ENCODE results near the gene LBP.

- TF ChIP-seq PBX3 (IDR thresholded peaks at IDR 0.05; ENCODE audit: insufficient replicate concordance, low read depth, low read length) (no peak), POLR2AphosphoS5 (IDR thresholded peaks at IDR 0.05; ENCODE audit: low read length) (no peak), CTCF (IDR thresholded peaks at IDR 0.05 in 2 of 3, conservative IDR thresholded peaks at IDR 0.05 in 1 of 3; ENCODE audit: control insufficient read depth in 2 of 3, extremely low read depth in 1 of 3, insufficient read depth in 1 of 3, low read depth in 3 of 3, low read length in 3 of 3) (peak; percentile 17 to 50 (median 20); a peak in 3 of 6 replicates), SIN3A (IDR thresholded peaks at IDR 0.05; ENCODE audit: low read depth, low read length) (no peak)
These were observed 8.6 kb upstream of the LBP start for GRCh38 chr20:38337561-38338140.

Measured in GM12878 (cell line).